Measurements from ENCODE around the gene ZNF674.

GRCh38 chrX:46572340-46572936, 27.2 kb upstream of the ZNF674 start:
- TF ChIP-seq CTCF (IDR thresholded peaks at IDR 0.05) = peak; percentile 49
- no peak for TF ChIP-seq EZH2 (IDR thresholded peaks at IDR 0.05; ENCODE audit: borderline replicate concordance, insufficient read depth, low read depth, low read length, poor library complexity, severe bottlenecking)
